Measurements from ENCODE around the gene TNFRSF12A.
"Not testable (repeated sequence)": the region's sequence is repeated elsewhere in the genome, so short reads cannot be mapped to it uniquely, and the experiment has no call there.

The TNFRSF12A gene

DNA sequence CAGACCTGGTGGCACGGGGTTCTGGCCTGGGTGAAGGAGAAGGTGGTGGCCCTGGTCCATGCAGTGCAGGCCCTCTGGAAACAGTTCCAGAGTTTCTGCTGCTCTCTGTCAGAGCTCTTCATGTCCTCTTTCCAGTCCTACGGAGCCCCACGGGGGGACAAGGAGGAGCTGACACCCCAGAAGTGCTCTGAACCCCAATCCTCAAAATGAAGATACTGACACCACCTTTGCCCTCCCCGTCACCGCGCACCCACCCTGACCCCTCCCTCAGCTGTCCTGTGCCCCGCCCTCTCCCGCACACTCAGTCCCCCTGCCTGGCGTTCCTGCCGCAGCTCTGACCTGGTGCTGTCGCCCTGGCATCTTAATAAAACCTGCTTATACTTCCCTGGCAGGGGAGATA, 49.0 kb downstream of the TNFRSF12A start:
- DNase-seq, result not testable (repeated sequence)

DNA sequence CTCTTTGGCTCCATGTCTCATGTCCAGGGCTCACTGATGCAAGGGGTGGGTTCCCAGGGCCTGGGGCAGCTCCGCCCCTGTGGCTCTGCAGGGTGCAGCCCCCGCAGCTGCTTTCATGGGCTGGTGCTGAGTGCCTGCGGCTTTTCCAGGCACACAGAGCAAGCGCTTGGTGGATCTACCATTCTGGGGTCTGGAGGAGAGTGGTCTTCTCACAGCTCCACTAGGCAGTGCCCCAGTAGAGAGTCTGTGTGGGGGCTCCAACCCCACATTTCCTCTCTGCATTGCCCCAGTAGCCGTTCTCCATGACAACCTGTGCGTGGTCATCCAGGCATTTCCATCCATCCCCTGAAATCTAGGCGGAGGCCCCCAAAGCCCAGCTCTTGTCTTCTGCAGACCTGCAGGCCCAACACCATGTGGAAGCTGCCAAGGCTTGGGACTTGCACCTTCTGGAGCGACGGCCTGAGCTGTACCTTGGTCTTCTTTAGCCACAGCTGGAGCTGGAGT, 50.5 kb downstream of the TNFRSF12A start:
- DNase-seq, result no peak

DNA sequence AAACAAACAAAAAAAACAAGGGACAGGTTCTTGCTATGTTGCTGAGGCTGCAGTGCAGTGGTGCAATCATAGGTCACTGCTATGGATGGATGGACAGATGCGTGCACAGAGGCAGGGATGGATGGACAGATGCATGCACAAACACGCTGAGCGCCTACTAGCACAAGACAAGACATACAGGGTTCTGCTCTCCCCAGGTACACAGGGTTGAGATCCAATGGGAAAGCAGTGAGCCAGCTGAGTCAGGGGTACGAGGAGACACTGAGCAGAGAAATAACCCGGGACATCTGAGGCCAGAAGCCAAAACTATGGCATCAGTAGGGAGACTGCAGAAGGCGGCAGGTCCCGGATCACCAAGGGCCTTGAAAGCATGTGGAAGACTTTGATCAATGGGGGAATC, 51.5 kb downstream of the TNFRSF12A start:
- no peak for DNase-seq
